GM23338 (cell line): Measurements from ENCODE around the gene MVB12B. TPM values are rescaled to one million over a fixed set of nuclear protein-coding genes. Genes with fewer than 3 reads are reported as not detected.

ENCODE experiments used
- ATAC-seq: fragments of 200-7000 bp; cut with Tn5 transposase; 3 replicates; pipeline ENCODE4 v1.9.1; 2020
- DNase-seq: peaks from one replicate; pipeline ENCODE4 v3.0.0-alpha.2; 2015; ENCODE audit warnings: low spot score
- H2AFZ ChIP-seq: fragments of 200-600 bp; sonication (generic); 2 replicates; pipeline ENCODE4 v1.8.0; 2016; ENCODE audit warnings: antibody characterized with exemption, mild to moderate bottlenecking, moderate library complexity
- H3F3A ChIP-seq: fragments of 200-600 bp; sonication (generic); replicated peaks from 2 replicates; pipeline ENCODE4 v1.8.0; 2017; ENCODE audit warnings: antibody characterized with exemption, mixed run types, low read depth
- H3K27ac ChIP-seq: fragments of 200-600 bp; sonication (generic); 2 replicates; pipeline ENCODE4 v1.6.1; 2016; ENCODE audit warnings: low read depth
- H3K27me3 ChIP-seq: fragments of 200-600 bp; sonication (generic); 2 replicates; pipeline ENCODE4 v1.8.0; 2016; ENCODE audit warnings: mild to moderate bottlenecking, mixed run types, moderate library complexity; ENCODE audit not compliant: insufficient read depth
- H3K36me3 ChIP-seq: fragments of 200-600 bp; sonication (generic); 2 replicates; pipeline ENCODE4 v1.8.0; 2016; ENCODE audit warnings: mild to moderate bottlenecking; ENCODE audit not compliant: insufficient read depth
- H3K4me1 ChIP-seq: fragments of 200-600 bp; sonication (generic); 2 replicates; pipeline ENCODE4 v1.8.0; 2016; ENCODE audit warnings: mild to moderate bottlenecking, moderate library complexity; ENCODE audit not compliant: insufficient read depth
- H3K4me2 ChIP-seq: fragments of 200-600 bp; sonication (generic); 2 replicates; pipeline ENCODE4 v1.7.1; 2017; ENCODE audit warnings: mixed run types
- H3K4me3 ChIP-seq: fragments of 200-600 bp; sonication (generic); 2 replicates; pipeline ENCODE4 v1.6.1; 2016; ENCODE audit warnings: mixed run types
- H3K79me2 ChIP-seq: fragments of 200-600 bp; sonication (generic); replicated peaks from 2 replicates; pipeline ENCODE4 v1.8.0; 2017; ENCODE audit warnings: mild to moderate bottlenecking; ENCODE audit not compliant: insufficient read depth
- H3K9me2 ChIP-seq: fragments of 200-600 bp; sonication (generic); 2 replicates; pipeline ENCODE4 v1.8.0; 2017; ENCODE audit not compliant: insufficient read depth
- H4K20me1 ChIP-seq: fragments of 200-600 bp; sonication (generic); replicated peaks from 2 replicates; pipeline ENCODE4 v1.8.0; 2017; ENCODE audit warnings: mild to moderate bottlenecking; ENCODE audit not compliant: insufficient read depth
- H3K27ac Mint-ChIP-seq: 2 replicates; pipeline ENCODE4 v1.8.0; 2020; ENCODE audit warnings: inconsistent platforms, mild to moderate bottlenecking, moderate library complexity, mixed read lengths
- H3K27me3 Mint-ChIP-seq: 3 replicates; pipeline ENCODE4 v1.8.0; 2022; ENCODE audit warnings: low read depth, mild to moderate bottlenecking, moderate library complexity, mixed read lengths, inconsistent platforms; ENCODE audit not compliant: insufficient read depth, poor library complexity
- H3K36me3 Mint-ChIP-seq: 3 replicates; pipeline ENCODE4 v1.8.0; 2021; ENCODE audit warnings: low read depth, mild to moderate bottlenecking, inconsistent platforms, moderate library complexity, mixed read lengths
- H3K4me1 Mint-ChIP-seq: 3 replicates; pipeline ENCODE4 v1.8.0; 2020; ENCODE audit warnings: mild to moderate bottlenecking, inconsistent platforms, mixed read lengths
- H3K4me3 Mint-ChIP-seq: 3 replicates; pipeline ENCODE4 v1.8.0; 2021; ENCODE audit warnings: moderate library complexity, mild to moderate bottlenecking, inconsistent platforms, mixed read lengths
- H3K9me3 Mint-ChIP-seq: 3 replicates; pipeline ENCODE4 v1.8.0; 2020; ENCODE audit warnings: moderate library complexity, mild to moderate bottlenecking, inconsistent platforms, mixed read lengths
- CREB1 ChIP-seq: fragments of 250-450 bp; sonication (Bioruptor Pico); IDR thresholded peaks from 2 replicates; pipeline ENCODE4 v1.5.0; 2020; ENCODE audit warnings: low read depth, mild to moderate bottlenecking, moderate library complexity
- EZH2 ChIP-seq: fragments of 200-600 bp; sonication (generic); IDR thresholded peaks from one replicate; pipeline ENCODE4 v1.8.0; 2017; ENCODE audit warnings: antibody characterized with exemption, mild to moderate bottlenecking, low read depth; ENCODE audit not compliant: unreplicated experiment
- EZH2phosphoT487 ChIP-seq: fragments of 200-600 bp; sonication (generic); IDR thresholded peaks from one replicate; pipeline ENCODE4 v1.8.1; 2018; ENCODE audit warnings: antibody characterized with exemption; ENCODE audit not compliant: unreplicated experiment
- JUNB ChIP-seq: IDR thresholded peaks from one replicate; pipeline ENCODE4 v1.6.1; 2016; ENCODE audit warnings: antibody characterized with exemption; ENCODE audit not compliant: unreplicated experiment
- NANOG ChIP-seq: IDR thresholded peaks from 2 replicates; pipeline ENCODE4 v1.6.1; 2016; ENCODE audit warnings: antibody characterized with exemption, borderline replicate concordance
- POLR2AphosphoS5 ChIP-seq: IDR thresholded peaks from 2 replicates; pipeline ENCODE4 v1.6.1; 2016; ENCODE audit warnings: antibody characterized with exemption, low read depth
- STAT1 ChIP-seq: IDR thresholded peaks from one replicate; pipeline ENCODE4 v1.6.1; 2016; ENCODE audit warnings: antibody characterized with exemption; ENCODE audit not compliant: unreplicated experiment
- ZNF114 ChIP-seq: fragments of 250-450 bp; sonication (Bioruptor Pico); IDR thresholded peaks from 2 replicates; pipeline ENCODE4 v1.5.0; 2020; ENCODE audit warnings: mild to moderate bottlenecking, moderate library complexity
- ZNF331 ChIP-seq: fragments of 250-450 bp; sonication (Bioruptor Pico); IDR thresholded peaks from 2 replicates; pipeline ENCODE4 v1.5.0; 2020; ENCODE audit warnings: low read depth, mild to moderate bottlenecking, moderate library complexity
- polyA plus RNA-seq: library from polyadenylated mRNA; unstranded; fragments of >200 nt; fragmentation: Nextera tagmentation; extraction: Ambion mirVana; gene quantifications from 2 replicates; pipeline ENCODE4 v1.2.1, GENCODE V29; 2016
- total RNA-seq: library from RNA; depleted of rRNA; stranded (reverse); fragments of >200 nt; shearing (Covaris generic); gene quantifications from 2 replicates; pipeline ENCODE4 v1.2.3, GENCODE V29; 2014
- TF ChIP-seq, protein P1 (sequence below): fragments of 250-450 bp; sonication (Bioruptor Pico); IDR thresholded peaks from 2 replicates; pipeline ENCODE4 v1.5.0; 2020; ENCODE audit warnings: mild to moderate bottlenecking, moderate library complexity
- TF ChIP-seq, protein P2 (sequence below), 2 experiments: fragments of 200-600 bp in 1 of 2; sonication (generic) in 1 of 2; conservative IDR thresholded peaks; 2 replicates each; pipeline versions ENCODE4 v1.5.1 to v1.6.1; 2016 to 2017; ENCODE audit warnings: antibody characterized with exemption in 2 of 2, low read depth in 2 of 2, mild to moderate bottlenecking in 2 of 2, moderate library complexity in 1 of 2
- TF ChIP-seq, protein P3 (sequence below): IDR thresholded peaks from 2 replicates; pipeline ENCODE4 v1.6.1; 2016; ENCODE audit warnings: antibody characterized with exemption
- TF ChIP-seq, protein P4 (sequence below): IDR thresholded peaks from one replicate; pipeline ENCODE4 v1.6.1; 2018; ENCODE audit warnings: antibody characterized with exemption; ENCODE audit not compliant: unreplicated experiment

MVB12B gene
- total and polyA plus RNA-seq, 2 experiments from 2014 or later: 1.9 to 6.6 TPM

DNA sequence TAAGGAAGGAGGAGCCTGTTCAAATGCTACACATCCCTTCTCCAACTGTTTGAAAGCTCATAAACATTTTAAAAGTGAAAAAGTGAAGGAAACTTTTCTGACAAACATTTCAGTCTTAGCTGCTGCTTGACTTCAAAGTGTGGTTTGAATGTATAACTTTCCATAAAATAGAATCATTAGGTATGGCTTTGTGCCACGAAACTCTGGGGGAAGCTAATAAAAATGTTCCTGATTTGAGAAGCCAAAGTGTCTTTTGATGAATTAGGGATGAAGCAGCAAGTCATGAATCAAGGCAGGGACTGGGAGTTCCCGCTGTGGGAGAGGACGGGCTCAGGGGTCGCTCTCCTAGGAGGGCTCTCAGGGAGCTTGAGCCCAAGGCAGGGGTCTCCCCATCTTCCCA, 15.3 kb downstream of the MVB12B start:
- peaks cover 42% of the 10 kb centered on the region for H3K4me1 Mint-ChIP-seq
- Histone ChIP-seq H3K4me3 (no peak overlapping the region), H3K4me2 (peak overlapping the region; percentile 1; the same call in 1 of the 2 replicates), H3K27me3 (no peaks in the 10 kb centered on the region), H3K9me2 (peaks cover 12% of the 10 kb centered on the region), H2AFZ (no peak overlapping the region), H3K27ac (no peak overlapping the region), H3K36me3 (no peaks in the 10 kb centered on the region), H4K20me1 (no peaks in the 10 kb centered on the region), H3F3A (0 out of 2 replicates have a peak, but pooled peaks cover 3% of the 10 kb centered on the region), H3K4me1 (peaks cover 18% of the 10 kb centered on the region), H3K79me2 (no peaks in the 10 kb centered on the region)
- H3K9me3 Mint-ChIP-seq: no peaks in the 10 kb centered on the region
- H3K36me3 Mint-ChIP-seq: no peaks in the 10 kb centered on the region
- no peak overlapping the region for H3K27ac Mint-ChIP-seq
- TF ChIP-seq POLR2AphosphoS5 (no peak), ZNF114 (no peak), STAT1 (no peak), NANOG (no peak), JUNB (no peak), EZH2phosphoT487 (no peak), CREB1 (CRISPR knock-in tag) (no peak), EZH2 (no peak), ZNF331 (CRISPR knock-in tag) (no peak)
- TF ChIP-seq, protein P1, sequence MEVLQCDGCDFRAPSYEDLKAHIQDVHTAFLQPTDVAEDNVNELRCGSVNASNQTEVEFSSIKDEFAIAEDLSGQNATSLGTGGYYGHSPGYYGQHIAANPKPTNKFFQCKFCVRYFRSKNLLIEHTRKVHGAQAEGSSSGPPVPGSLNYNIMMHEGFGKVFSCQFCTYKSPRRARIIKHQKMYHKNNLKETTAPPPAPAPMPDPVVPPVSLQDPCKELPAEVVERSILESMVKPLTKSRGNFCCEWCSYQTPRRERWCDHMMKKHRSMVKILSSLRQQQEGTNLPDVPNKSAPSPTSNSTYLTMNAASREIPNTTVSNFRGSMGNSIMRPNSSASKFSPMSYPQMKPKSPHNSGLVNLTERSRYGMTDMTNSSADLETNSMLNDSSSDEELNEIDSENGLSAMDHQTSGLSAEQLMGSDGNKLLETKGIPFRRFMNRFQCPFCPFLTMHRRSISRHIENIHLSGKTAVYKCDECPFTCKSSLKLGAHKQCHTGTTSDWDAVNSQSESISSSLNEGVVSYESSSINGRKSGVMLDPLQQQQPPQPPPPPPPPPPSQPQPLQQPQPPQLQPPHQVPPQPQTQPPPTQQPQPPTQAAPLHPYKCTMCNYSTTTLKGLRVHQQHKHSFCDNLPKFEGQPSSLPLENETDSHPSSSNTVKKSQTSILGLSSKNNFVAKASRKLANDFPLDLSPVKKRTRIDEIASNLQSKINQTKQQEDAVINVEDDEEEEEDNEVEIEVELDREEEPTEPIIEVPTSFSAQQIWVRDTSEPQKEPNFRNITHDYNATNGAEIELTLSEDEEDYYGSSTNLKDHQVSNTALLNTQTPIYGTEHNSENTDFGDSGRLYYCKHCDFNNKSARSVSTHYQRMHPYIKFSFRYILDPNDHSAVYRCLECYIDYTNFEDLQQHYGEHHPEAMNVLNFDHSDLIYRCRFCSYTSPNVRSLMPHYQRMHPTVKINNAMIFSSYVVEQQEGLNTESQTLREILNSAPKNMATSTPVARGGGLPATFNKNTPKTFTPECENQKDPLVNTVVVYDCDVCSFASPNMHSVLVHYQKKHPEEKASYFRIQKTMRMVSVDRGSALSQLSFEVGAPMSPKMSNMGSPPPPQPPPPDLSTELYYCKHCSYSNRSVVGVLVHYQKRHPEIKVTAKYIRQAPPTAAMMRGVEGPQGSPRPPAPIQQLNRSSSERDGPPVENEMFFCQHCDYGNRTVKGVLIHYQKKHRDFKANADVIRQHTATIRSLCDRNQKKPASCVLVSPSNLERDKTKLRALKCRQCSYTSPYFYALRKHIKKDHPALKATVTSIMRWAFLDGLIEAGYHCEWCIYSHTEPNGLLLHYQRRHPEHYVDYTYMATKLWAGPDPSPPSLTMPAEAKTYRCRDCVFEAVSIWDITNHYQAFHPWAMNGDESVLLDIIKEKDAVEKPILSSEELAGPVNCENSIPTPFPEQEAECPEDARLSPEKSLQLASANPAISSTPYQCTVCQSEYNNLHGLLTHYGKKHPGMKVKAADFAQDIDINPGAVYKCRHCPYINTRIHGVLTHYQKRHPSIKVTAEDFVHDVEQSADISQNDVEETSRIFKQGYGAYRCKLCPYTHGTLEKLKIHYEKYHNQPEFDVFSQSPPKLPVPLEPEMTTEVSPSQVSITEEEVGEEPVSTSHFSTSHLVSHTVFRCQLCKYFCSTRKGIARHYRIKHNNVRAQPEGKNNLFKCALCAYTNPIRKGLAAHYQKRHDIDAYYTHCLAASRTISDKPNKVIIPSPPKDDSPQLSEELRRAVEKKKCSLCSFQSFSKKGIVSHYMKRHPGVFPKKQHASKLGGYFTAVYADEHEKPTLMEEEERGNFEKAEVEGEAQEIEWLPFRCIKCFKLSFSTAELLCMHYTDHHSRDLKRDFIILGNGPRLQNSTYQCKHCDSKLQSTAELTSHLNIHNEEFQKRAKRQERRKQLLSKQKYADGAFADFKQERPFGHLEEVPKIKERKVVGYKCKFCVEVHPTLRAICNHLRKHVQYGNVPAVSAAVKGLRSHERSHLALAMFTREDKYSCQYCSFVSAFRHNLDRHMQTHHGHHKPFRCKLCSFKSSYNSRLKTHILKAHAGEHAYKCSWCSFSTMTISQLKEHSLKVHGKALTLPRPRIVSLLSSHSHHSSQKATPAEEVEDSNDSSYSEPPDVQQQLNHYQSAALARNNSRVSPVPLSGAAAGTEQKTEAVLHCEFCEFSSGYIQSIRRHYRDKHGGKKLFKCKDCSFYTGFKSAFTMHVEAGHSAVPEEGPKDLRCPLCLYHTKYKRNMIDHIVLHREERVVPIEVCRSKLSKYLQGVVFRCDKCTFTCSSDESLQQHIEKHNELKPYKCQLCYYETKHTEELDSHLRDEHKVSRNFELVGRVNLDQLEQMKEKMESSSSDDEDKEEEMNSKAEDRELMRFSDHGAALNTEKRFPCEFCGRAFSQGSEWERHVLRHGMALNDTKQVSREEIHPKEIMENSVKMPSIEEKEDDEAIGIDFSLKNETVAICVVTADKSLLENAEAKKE (CRISPR knock-in tag): no peak
- TF ChIP-seq, protein P2, sequence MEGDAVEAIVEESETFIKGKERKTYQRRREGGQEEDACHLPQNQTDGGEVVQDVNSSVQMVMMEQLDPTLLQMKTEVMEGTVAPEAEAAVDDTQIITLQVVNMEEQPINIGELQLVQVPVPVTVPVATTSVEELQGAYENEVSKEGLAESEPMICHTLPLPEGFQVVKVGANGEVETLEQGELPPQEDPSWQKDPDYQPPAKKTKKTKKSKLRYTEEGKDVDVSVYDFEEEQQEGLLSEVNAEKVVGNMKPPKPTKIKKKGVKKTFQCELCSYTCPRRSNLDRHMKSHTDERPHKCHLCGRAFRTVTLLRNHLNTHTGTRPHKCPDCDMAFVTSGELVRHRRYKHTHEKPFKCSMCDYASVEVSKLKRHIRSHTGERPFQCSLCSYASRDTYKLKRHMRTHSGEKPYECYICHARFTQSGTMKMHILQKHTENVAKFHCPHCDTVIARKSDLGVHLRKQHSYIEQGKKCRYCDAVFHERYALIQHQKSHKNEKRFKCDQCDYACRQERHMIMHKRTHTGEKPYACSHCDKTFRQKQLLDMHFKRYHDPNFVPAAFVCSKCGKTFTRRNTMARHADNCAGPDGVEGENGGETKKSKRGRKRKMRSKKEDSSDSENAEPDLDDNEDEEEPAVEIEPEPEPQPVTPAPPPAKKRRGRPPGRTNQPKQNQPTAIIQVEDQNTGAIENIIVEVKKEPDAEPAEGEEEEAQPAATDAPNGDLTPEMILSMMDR (conservative IDR thresholded peaks at IDR 0.05; ENCODE audit: low read depth in 2 of 2): no peak
- TF ChIP-seq, protein P3, sequence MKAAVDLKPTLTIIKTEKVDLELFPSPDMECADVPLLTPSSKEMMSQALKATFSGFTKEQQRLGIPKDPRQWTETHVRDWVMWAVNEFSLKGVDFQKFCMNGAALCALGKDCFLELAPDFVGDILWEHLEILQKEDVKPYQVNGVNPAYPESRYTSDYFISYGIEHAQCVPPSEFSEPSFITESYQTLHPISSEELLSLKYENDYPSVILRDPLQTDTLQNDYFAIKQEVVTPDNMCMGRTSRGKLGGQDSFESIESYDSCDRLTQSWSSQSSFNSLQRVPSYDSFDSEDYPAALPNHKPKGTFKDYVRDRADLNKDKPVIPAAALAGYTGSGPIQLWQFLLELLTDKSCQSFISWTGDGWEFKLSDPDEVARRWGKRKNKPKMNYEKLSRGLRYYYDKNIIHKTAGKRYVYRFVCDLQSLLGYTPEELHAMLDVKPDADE: no peak
- TF ChIP-seq, protein P4, sequence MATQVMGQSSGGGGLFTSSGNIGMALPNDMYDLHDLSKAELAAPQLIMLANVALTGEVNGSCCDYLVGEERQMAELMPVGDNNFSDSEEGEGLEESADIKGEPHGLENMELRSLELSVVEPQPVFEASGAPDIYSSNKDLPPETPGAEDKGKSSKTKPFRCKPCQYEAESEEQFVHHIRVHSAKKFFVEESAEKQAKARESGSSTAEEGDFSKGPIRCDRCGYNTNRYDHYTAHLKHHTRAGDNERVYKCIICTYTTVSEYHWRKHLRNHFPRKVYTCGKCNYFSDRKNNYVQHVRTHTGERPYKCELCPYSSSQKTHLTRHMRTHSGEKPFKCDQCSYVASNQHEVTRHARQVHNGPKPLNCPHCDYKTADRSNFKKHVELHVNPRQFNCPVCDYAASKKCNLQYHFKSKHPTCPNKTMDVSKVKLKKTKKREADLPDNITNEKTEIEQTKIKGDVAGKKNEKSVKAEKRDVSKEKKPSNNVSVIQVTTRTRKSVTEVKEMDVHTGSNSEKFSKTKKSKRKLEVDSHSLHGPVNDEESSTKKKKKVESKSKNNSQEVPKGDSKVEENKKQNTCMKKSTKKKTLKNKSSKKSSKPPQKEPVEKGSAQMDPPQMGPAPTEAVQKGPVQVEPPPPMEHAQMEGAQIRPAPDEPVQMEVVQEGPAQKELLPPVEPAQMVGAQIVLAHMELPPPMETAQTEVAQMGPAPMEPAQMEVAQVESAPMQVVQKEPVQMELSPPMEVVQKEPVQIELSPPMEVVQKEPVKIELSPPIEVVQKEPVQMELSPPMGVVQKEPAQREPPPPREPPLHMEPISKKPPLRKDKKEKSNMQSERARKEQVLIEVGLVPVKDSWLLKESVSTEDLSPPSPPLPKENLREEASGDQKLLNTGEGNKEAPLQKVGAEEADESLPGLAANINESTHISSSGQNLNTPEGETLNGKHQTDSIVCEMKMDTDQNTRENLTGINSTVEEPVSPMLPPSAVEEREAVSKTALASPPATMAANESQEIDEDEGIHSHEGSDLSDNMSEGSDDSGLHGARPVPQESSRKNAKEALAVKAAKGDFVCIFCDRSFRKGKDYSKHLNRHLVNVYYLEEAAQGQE: no peak
- H3K27me3 Mint-ChIP-seq: peaks cover 8% of the 10 kb centered on the region
- ATAC-seq (no peak), DNase-seq (no peak)
- no peak overlapping the region for H3K4me3 Mint-ChIP-seq
